Upper lobe of left lung (tissue), 4 donors: ENCODE data around the gene DENND5A.

Experiments used
- POLR2A ChIP-seq, 4 donors: fragments of 450-650 bp; IDR thresholded peaks; one replicate each; pipeline ENCODE4 v1.5.1; 2016 to 2017; ENCODE audit warnings: antibody characterized with exemption in 4 of 4, mild to moderate bottlenecking in 2 of 4
- TF ChIP-seq, protein P1 (sequence below), 6 experiments: fragments of 450-650 bp in 4 of 6; fragments of 200-600 bp in 2 of 6; sonication (generic) in 2 of 6; IDR thresholded peaks; one replicate each; pipeline ENCODE4 v1.5.1; 2016 to 2019; ENCODE audit warnings: antibody characterized with exemption in 6 of 6

- no peak for TF ChIP-seq POLR2A (IDR thresholded peaks at IDR 0.05)
- TF ChIP-seq, protein P1, sequence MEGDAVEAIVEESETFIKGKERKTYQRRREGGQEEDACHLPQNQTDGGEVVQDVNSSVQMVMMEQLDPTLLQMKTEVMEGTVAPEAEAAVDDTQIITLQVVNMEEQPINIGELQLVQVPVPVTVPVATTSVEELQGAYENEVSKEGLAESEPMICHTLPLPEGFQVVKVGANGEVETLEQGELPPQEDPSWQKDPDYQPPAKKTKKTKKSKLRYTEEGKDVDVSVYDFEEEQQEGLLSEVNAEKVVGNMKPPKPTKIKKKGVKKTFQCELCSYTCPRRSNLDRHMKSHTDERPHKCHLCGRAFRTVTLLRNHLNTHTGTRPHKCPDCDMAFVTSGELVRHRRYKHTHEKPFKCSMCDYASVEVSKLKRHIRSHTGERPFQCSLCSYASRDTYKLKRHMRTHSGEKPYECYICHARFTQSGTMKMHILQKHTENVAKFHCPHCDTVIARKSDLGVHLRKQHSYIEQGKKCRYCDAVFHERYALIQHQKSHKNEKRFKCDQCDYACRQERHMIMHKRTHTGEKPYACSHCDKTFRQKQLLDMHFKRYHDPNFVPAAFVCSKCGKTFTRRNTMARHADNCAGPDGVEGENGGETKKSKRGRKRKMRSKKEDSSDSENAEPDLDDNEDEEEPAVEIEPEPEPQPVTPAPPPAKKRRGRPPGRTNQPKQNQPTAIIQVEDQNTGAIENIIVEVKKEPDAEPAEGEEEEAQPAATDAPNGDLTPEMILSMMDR (IDR thresholded peaks at IDR 0.05) = no peak
These were observed 37.1 kb downstream of the DENND5A start for GRCh38 chr11:9228091-9228490.
